Gastrocnemius medialis (tissue), 4 donors: ENCODE results near the gene XXYLT1.

ENCODE experiments used
- POLR2A ChIP-seq, 2 donors: fragments of 450-650 bp; IDR thresholded peaks; one replicate each; pipeline ENCODE4 v1.6.1; 2017; ENCODE audit warnings: antibody characterized with exemption in 2 of 2, mild to moderate bottlenecking in 2 of 2, moderate library complexity in 2 of 2
- TF ChIP-seq, protein P1 (sequence below), 5 experiments: fragments of 450-650 bp in 3 of 5; fragments of 200-600 bp in 2 of 5; sonication (generic) in 2 of 5; IDR thresholded peaks in 4 of 5; conservative IDR thresholded peaks in 1 of 5; 1 replicate in 4 of 5; 2 replicates in 1 of 5; pipeline ENCODE4 v1.5.1; 2016 to 2019; ENCODE audit warnings: antibody characterized with exemption in 5 of 5, mild to moderate bottlenecking in 3 of 5, moderate library complexity in 3 of 5

DNA sequence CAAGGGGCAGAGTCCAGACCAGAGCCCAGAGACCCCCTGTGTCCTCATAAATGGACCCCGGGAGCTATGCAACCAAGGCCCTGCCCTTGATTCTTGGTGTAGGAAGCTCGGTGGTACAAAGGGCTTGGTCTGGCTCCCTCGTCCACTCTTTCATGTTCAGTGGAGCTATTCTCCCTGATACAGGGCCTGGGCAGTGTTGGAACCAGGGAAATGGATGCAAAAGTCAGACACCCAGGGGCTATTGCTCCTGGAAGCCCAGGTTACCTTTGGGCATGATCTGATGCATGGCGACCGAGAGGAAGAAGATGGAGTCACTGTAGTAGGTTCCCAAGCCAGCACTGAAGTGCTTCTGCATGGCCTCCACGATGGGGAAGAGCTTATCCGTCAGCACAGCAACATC lies 44.5 kb downstream of the XXYLT1 start:
- TF ChIP-seq, protein P1, sequence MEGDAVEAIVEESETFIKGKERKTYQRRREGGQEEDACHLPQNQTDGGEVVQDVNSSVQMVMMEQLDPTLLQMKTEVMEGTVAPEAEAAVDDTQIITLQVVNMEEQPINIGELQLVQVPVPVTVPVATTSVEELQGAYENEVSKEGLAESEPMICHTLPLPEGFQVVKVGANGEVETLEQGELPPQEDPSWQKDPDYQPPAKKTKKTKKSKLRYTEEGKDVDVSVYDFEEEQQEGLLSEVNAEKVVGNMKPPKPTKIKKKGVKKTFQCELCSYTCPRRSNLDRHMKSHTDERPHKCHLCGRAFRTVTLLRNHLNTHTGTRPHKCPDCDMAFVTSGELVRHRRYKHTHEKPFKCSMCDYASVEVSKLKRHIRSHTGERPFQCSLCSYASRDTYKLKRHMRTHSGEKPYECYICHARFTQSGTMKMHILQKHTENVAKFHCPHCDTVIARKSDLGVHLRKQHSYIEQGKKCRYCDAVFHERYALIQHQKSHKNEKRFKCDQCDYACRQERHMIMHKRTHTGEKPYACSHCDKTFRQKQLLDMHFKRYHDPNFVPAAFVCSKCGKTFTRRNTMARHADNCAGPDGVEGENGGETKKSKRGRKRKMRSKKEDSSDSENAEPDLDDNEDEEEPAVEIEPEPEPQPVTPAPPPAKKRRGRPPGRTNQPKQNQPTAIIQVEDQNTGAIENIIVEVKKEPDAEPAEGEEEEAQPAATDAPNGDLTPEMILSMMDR (IDR thresholded peaks at IDR 0.05 in 4 of 5, conservative IDR thresholded peaks at IDR 0.05 in 1 of 5) = no peak
- no peak for TF ChIP-seq POLR2A (IDR thresholded peaks at IDR 0.05)
